HK-2 (cell line): Measurements from ENCODE around the gene PTPRC.
"Not testable (repeated sequence)": the region's sequence is repeated elsewhere in the genome, so short reads cannot be mapped to it uniquely, and the experiment has no call there.

Source experiments
- DNase-seq: peaks from one replicate; pipeline ENCODE4 v3.0.0-alpha.2; 2018; ENCODE audit not compliant: unreplicated experiment

The PTPRC gene, protein sequence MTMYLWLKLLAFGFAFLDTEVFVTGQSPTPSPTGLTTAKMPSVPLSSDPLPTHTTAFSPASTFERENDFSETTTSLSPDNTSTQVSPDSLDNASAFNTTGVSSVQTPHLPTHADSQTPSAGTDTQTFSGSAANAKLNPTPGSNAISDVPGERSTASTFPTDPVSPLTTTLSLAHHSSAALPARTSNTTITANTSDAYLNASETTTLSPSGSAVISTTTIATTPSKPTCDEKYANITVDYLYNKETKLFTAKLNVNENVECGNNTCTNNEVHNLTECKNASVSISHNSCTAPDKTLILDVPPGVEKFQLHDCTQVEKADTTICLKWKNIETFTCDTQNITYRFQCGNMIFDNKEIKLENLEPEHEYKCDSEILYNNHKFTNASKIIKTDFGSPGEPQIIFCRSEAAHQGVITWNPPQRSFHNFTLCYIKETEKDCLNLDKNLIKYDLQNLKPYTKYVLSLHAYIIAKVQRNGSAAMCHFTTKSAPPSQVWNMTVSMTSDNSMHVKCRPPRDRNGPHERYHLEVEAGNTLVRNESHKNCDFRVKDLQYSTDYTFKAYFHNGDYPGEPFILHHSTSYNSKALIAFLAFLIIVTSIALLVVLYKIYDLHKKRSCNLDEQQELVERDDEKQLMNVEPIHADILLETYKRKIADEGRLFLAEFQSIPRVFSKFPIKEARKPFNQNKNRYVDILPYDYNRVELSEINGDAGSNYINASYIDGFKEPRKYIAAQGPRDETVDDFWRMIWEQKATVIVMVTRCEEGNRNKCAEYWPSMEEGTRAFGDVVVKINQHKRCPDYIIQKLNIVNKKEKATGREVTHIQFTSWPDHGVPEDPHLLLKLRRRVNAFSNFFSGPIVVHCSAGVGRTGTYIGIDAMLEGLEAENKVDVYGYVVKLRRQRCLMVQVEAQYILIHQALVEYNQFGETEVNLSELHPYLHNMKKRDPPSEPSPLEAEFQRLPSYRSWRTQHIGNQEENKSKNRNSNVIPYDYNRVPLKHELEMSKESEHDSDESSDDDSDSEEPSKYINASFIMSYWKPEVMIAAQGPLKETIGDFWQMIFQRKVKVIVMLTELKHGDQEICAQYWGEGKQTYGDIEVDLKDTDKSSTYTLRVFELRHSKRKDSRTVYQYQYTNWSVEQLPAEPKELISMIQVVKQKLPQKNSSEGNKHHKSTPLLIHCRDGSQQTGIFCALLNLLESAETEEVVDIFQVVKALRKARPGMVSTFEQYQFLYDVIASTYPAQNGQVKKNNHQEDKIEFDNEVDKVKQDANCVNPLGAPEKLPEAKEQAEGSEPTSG (N-terminal part only)

DNA sequence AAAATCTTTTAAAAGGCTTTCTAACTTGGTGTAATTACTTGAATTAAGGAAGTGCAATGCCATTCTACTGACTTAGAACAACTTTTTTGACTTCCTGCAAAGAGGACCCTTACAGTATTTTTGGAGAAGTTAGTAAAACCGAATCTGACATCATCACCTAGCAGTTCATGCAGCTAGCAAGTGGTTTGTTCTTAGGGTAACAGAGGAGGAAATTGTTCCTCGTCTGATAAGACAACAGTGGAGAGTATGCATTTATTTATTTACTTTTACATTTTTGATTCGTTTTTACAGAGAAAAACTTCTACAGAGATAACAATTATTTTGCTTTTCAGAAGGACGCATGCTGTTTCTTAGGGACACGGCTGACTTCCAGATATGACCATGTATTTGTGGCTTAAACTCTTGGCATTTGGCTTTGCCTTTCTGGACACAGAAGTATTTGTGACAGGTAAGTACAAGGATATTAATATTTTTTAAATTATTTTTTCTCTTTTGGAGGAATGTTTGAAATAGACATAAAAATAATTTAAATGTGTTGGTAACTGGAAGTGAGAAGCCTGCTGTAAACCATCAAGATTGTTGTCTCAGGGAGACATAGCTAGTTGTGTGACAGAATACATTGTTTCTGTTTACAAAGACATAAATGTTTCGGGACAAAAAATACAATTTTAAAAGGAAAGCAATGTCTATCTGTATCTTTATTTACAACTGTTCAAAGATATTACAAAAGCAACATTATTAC, at the start of gene PTPRC:
TSS of gene PTPRC (plus strand) at position 147 of the 742 bp plus-strand sequence. CDS start at position 376, 229 bp downstream.
- no peak for DNase-seq

DNA sequence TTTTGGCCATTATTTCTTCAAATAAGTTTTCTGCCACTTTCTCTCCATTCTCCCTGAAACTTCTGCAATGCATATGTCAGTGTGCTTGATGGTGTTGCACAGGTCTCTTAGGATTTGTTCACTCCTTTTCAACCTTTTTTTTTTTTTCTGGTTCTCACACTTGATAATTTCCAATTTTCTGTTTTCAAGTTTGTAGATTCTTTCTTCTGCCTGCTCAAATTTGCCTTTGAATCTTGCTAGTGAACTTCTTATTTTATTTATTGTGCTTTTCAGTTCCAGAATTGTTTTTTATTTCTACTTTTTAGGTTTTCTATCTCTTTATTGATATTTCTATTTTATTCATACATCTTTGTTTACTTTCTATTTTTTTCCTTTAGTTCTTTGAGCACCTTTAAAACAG, 48.4 kb upstream of the PTPRC start:
- no peak for DNase-seq

DNA sequence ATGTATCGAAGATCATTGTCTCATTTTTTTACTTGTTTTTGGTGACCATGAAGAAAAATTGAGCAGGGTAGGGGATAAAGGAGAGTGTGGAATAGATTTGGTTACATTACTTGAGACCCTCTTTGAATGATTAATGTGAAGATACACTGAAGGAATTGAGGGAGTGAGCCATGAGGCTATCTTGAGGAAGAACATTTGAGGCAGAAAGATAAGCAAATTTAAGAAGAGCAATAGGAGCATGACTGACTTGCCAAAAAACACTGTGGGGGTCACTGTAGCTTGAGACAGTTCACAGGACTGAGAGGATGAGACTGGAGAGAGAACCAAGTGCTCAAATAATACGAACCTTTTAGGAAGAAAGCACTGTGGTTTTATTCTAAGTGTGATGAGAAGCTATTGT, 43.1 kb upstream of the PTPRC start:
- no peak for DNase-seq

DNA sequence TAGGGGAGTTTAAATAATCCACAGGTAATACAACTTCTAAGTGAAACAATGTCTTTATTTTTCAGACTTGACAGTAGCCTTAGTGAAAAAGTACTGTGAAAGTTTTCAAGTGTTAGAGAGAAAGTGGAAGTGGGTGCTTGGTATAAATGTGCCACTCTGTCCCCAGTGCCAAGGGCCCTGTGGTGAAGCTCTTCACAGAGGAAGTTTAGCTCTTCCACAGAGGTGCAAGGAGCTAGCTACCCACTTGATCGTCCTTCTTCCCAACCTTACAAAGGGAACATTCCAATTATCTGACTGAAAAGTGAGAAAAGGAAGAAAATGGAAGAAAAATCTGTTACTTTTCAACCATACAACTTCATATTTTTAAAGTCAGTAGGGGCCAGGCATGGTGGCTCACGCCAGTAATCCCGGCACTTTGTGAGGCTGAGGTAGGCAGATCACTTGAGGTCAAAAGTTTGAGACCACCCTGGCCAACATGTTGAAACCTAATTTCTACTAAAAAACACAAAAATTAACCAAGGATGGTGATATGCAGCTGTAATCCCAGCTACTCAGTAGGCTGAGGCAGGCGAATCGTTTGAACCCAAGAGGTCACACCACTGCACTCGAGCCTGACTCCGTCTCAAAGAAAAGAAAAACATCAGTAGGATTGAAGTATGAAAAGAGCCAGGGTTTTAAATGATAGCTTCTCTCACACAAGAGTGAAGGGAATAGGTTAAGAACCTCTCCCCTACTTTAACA, 41.0 kb upstream of the PTPRC start:
- DNase-seq = no peak

DNA sequence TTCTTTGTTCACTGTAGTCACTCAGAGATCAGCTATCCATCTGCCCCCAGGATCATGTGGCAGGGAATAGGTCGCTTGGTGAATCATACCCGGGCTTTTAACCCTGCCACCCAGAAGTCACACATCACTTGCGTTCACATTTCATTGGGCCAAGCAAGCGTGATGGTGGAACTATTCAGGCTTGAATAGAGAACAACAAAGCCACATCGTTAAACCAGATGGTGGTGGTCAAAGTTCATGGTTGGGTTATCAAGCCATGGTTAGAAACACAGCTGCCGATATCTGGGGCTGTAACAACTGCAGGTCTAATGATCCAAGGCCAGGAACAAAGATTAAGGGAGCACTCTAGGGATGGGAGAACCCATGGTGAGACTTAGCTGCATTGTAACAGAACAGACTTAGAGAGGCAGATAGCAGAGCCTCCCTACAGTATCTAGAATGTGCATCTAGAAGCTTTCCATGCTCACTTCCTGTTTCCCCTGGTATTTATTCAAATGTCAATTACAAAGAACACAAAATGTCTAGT, 40.0 kb upstream of the PTPRC start:
- DNase-seq = peak; percentile 68

DNA sequence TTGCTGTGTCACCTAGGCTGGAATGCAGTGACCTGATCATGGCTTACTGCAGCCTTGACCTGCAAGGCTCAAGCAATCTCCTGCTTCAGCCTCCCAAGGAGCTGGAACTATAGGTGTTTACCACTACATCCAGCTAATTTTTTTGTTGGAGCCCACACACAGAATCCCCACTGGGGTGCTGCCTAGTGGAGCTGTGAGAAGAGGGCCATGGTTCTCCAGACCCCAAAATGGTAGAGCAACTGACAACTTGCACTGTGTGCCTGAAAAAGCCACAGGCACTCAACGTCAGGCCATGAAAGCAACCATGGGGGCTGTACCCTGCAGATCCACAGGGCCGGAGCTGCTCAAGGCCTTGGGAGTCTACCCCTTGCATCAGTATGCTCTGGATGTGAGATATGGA, 39.1 kb upstream of the PTPRC start:
- no peak for DNase-seq

DNA sequence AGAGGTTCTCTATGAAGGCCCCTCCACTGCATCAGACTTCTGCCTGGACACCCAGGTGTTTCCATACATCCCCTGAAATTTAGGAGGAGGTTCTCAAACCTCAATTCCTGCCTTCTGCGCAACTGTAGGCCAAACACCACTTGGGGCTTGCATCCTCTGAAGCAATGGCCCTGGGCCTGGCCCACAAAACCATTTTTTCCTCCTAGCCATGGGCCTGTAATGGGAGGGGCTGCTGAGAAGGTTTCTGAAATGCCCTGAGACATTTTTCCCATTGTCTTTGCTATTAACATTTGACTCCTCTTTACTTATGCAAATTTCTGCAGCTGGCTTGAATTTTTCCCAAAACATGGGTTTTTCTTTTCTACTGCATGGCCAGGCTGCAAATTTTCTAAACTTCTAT, 37.9 kb upstream of the PTPRC start:
- DNase-seq = no peak

DNA sequence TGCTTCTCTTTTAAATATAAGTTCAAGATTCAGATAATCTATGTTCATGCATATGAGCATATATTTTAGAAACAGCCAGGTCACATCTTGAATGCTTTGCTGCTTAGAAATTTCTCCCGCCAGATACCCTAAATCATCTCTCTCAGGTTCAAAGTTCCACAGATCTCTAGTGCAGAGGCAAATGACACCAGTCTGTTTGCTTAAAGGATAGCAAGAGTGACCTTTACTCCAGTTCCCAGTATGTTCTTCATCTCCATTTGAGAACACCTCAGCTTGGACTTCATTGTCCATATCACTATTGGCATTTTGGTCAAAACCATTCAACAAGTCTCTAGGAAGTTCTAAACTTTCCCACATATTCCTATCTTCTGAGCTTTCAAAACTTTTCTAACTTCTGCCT, 37.5 kb upstream of the PTPRC start:
- DNase-seq = not testable (repeated sequence)

DNA sequence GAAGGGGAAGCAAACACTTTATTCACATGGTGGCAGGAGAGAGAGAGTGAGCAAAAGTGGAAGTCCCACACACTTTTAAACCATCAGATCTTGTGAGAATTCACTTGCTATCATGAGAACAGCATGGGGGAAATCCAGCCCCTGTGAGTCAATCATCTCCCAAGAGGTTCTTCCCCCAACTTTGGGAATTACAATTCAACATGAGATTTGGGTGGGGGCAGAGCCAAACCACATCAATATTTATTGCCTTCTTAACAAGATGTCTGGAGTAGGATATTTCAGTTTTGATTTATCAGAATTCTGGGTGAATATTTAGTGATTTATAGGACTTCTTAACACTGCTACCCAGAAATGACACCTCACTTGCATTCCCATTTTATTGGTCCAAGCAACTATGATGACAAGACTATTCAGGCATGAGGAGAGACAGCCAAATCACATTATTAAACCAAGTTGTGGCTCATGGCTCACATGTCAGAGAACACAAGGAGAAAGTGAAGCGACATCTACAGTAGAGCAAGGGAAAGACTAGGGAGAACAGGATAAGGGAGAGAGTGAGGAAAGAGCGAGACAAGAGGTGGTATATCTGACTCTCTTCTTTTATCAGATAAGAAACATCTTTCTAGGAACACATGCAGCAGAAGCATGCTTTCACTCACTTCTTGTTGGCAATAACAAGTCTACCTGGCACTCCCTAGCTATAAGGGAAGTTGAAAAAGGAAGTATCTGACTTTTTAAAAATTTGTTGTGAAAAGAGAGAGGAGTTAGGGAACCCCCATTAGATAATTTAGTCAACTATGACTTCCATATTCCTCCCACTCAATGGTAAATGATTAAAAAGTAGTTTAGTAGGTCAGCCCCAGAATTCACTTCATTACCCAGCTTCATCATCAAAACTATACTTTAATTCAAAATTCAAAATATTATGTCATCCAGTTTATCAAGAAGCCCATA, 36.6 kb upstream of the PTPRC start:
- no peak for DNase-seq

DNA sequence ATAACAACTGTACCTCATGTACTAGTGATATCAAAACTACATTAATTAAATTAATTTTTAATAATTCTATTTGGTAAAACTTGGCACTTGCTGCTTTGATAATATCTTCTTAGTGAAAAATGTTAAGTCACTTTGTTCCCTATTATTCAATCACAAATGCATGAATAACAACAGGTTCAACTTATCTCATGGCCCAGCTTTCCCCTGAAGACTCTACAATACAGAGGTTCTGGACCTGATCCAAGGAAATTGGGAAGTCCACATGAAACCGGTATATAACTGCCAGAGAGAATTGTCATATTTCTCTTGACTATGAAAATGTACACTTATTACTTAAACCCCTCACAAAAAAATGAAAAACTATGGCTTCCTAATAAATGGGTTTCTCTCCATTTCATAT, 33.9 kb upstream of the PTPRC start:
- no peak for DNase-seq

DNA sequence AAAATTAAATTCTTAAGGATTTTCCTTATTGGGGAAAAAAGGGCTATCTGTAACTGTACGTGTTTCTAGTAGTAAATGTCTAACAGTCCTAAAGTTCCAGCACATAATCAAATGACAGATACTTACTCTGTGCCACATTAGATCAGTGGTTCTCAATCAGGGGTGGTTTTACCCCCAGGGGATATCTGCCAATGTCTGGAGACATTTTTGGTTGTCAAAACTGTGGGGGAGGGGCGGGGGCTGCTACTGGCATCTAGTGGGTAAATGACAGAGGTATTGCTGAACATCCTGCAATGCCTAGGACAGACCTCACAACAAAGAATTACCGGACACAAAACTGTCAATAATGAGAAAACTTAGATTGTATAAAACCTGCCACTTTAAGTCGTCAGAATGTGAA, 33.4 kb upstream of the PTPRC start:
- DNase-seq = no peak

DNA sequence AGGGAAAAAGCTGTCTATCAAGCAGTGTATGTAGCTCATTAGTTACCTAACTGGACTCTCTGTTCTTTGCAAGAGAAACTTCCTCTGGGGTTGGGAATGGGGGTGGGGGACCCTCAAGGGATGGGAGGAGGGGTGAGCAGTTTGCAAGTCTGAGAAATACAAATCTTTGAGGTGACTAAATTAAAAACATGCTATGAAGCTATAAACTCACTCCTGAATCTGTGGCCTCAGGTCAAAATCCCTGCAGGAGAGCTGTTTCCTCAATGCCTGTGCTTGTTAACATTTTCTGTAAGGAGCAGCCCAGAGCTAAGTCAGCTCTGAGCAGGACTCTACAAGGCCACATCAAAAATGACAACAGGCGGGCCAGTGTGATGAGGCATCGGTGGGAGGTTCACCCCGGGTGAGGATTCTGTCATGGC, 32.8 kb upstream of the PTPRC start:
- DNase-seq = no peak

DNA sequence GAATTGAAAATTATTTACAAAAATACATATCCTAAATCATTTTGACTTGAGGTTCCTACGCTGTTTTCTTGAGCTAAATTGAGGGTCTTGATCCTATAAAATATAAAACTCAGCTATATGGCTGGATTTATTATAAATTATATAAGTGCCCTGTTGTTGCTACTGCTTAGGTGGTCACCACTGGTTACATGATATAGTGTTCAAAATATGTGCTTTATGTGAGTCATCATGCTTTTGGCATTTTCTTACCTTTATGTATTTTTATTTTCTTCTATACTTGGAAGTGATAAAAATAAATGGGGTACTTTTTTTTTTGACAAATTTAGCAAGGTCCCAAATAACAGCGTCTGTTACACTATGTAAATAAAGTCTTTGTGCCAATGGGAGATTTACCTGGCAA, 31.1 kb upstream of the PTPRC start:
- no peak for DNase-seq

DNA sequence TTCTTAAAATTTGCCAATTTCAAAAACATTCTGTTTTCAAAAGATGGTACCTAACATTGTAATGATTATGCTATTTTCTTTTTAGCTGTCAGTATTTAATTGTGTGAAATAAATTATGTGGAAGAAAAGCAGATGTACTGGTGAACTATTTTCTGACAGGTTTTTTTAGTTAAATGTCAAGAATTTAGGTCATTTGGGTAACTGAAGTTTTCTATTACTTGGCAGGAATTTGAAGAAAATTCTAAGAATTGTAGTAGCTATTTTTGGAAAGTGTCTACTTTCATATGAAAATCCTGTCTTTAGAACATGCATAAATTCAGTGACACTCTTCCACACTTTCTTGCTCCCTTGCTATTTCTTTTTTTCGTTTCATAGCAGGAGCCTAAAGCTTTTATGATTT, 28.5 kb upstream of the PTPRC start:
- no peak for DNase-seq

DNA sequence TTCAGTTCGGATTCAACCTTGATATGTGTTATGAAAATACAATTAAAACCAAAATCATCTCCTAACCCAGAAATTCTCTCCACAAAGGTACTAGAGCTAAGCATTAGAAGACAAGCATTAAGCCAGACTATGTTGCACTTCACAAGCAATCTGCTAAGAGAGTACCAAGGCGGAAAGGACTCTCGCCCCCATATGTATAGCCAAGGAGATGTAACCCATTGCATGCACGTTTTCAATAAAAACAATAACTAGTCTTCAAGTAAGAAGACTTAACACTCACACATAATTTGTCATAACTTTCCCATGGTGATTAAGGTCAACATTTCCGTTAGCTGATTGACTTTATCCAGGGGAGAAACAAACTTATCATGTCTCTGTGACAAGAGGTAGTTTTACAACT, 27.6 kb upstream of the PTPRC start:
- DNase-seq = no peak

DNA sequence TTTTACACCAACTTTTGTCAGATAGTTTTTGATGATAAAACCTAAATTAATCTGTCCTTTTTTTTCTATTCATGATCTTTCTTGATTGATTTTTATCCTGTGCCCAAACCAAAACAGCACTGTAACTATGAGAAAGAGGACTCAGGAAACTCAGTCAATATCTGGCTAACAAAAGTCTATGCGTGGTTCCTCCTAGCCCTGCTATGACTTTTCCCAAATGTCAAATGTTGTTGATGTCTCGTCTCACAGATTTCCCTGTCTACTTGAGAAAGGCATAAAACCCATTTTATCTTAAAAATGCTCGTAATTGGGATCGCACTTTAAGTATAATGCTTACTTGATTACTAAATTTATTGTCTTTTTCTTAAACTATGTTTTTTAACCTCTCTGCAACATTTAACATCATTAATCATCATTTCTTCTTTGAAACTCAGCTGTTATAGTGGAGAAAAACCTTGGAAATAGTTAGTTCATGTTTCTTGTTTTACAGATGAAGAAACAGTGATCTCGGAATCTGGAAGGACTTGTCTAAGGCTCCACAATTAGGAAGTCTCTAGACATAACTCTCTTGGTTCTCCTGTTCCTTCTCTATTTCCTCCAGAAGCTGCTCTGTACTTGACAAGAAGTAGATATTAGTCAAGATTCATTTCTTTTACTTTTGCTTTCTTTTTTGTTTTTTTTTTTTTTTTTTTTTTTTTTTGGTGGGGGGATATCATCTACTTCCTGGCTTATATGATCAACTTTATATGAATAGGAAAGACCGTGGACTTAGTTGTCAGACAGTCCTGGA, 26.2 kb upstream of the PTPRC start:
- no peak for DNase-seq

DNA sequence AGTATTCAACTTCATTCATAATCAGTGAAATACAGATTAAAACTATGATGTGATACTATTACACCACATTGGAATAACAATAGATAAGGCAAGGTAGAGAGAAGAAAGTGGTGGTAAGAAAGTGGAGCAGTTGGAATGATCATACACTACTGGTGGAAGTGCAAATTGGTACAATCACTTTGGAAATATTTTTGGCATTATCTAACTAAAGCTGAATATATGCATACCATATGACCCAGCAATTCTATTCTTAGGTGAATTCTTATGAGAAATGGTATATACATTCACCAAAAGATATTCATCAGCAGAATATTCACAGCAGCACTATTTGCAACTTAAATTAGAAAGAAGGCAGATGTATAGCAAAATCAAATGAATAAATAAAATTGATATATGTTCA, 21.4 kb upstream of the PTPRC start:
- DNase-seq = no peak

DNA sequence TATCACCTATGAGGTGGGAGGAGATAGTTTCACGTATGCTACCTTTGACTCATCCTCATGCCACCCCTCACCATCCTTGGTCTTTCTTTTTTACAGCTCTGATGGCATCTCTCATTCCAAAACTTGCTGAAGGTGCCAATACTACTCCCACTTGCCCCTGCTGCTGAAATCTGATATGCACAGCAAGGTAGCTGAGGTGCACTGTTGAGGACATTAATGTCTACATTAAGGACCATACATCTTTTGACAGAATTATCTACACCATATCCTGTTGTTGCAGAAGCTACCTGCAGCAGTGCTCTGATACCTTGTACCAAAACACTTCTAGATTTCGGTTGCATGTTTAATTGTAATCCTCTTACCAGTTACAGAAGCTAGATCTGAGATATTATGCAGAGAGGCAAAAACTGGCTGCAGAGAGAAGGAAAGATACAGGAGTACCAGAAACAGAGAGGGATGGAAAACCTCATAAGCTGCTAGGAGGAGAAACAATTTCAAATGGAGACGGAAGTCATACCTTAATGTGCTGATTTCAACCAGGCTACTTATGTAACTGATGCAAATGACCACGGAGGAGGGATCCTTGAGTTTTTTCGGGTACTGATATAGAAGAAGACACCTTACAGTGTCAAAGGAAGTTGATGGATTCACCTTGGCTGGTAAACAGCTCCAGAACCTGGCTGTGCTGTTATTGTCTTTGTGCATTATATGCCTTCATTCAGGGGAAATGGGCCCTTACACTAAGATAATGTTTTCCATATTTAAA, 19.3 kb upstream of the PTPRC start:
- no peak for DNase-seq
